DMS114 treated with DMSO at 0.1 percent for 48 hours (cell line): ENCODE data around the gene MRPL40.

ENCODE experiments used
- DNase-seq: peaks from one replicate; lab custom pipeline; 2025; ENCODE audit not compliant: unreplicated experiment; lab: John Stamatoyannopoulos, UW

Gene MRPL40

GRCh38 chr22:19460036-19460435, 27.7 kb downstream of the MRPL40 start:
- no peak for DNase-seq

GRCh38 chr22:19461506-19461905, 29.2 kb downstream of the MRPL40 start:
- no peak for DNase-seq

GRCh38 chr22:19463008-19463407, 30.7 kb downstream of the MRPL40 start:
- DNase-seq: no peak

- DNase-seq: no peak
These were observed 31.4 kb downstream of the MRPL40 start for GRCh38 chr22:19463491-19464469.

- DNase-seq: no peak
These were observed 32.2 kb downstream of the MRPL40 start for GRCh38 chr22:19464546-19464945.

- no peak for DNase-seq
These were observed 32.6 kb downstream of the MRPL40 start for GRCh38 chr22:19464975-19465374.

GRCh38 chr22:19466126-19466716, 33.9 kb downstream of the MRPL40 start:
- DNase-seq: no peak

GRCh38 chr22:19466848-19467752, 34.8 kb downstream of the MRPL40 start:
- DNase-seq: no peak

GRCh38 chr22:19467912-19468311, 35.6 kb downstream of the MRPL40 start:
- DNase-seq: no peak

GRCh38 chr22:19469421-19469820, 37.1 kb downstream of the MRPL40 start:
- DNase-seq: no peak

- no peak for DNase-seq
These were observed 37.7 kb downstream of the MRPL40 start for GRCh38 chr22:19470010-19470409.

- DNase-seq: no peak
These were observed 39.2 kb downstream of the MRPL40 start for GRCh38 chr22:19471572-19471971.

GRCh38 chr22:19472233-19472632, 39.9 kb downstream of the MRPL40 start:
- no peak for DNase-seq

GRCh38 chr22:19473578-19473977, 41.2 kb downstream of the MRPL40 start:
- DNase-seq: no peak

- no peak for DNase-seq
These were observed 43.7 kb downstream of the MRPL40 start for GRCh38 chr22:19476023-19476422.

- DNase-seq: no peak
These were observed 45.1 kb downstream of the MRPL40 start for GRCh38 chr22:19477321-19478044.

GRCh38 chr22:19478045-19478900, 45.9 kb downstream of the MRPL40 start:
- DNase-seq: no peak

GRCh38 chr22:19478901-19479354, 46.6 kb downstream of the MRPL40 start, which contains the start of gene UFD1:
TSS of gene UFD1 (minus strand) at chr22:19479193. CDS start at chr22:19479085, 108 bp downstream.
- peak; percentile 84 for DNase-seq

- peak; percentile 97 for DNase-seq
These were observed 47.2 kb downstream of the MRPL40 start, which contains the start of gene CDC45 for GRCh38 chr22:19479355-19480172. TSS of gene CDC45 (plus strand) at chr22:19479920. CDS start at chr22:19479969, 49 bp downstream.
